HepG2 (cell line): ENCODE results near the gene OR4C3. TPM values are rescaled to one million over a fixed set of nuclear protein-coding genes. Genes with fewer than 3 reads are reported as not detected.

Experiments
- CHD4 ChIP-seq: fragments of 200-600 bp; sonication (generic); IDR thresholded peaks from 2 replicates; pipeline ENCODE4 v1.7.0; 2017; ENCODE audit warnings: mild to moderate bottlenecking, low read length, borderline replicate concordance
- MED13 ChIP-seq: sonication (generic); formaldehyde crosslinking; IDR thresholded peaks from 2 replicates; pipeline ENCODE4 v1.5.0; 2020; ENCODE audit warnings: missing genetic modification reagents
- PHF8 ChIP-seq: sonication (generic); formaldehyde crosslinking; IDR thresholded peaks from 2 replicates; pipeline ENCODE4 v1.5.0; 2020; ENCODE audit warnings: missing genetic modification reagents
- SAFB2 ChIP-seq: sonication (generic); formaldehyde crosslinking; IDR thresholded peaks from 2 replicates; pipeline ENCODE4 v1.5.1; 2020; ENCODE audit warnings: missing genetic modification reagents, low read depth, mild to moderate bottlenecking, borderline replicate concordance
- polyA plus RNA-seq, 8 experiments: library from polyadenylated mRNA; depleted of rRNA in 3 of 8; stranded (reverse) in 7 of 8; unstranded in 1 of 8; fragments of >200 nt; fragmentation: Illumina TruSeq in 4 of 8; extraction: Trizol in 4 of 8; gene quantifications; 2 replicates each; pipeline versions ENCODE4 v1.2.1 to v1.2.3, GENCODE V29; 2011 to 2016; ENCODE audit warnings: low read depth in 4 of 8, missing spikeins in 1 of 8, mixed read lengths in 1 of 8; ENCODE audit not compliant: insufficient read depth in 1 of 8
- total RNA-seq, 5 experiments: library from RNA; depleted of rRNA; stranded (reverse); fragments of >200 nt; fragmentation: Illumina TruSeq; extraction: Trizol; gene quantifications; 2 replicates each; pipeline ENCODE4 v1.2.3, GENCODE V29; 2016; ENCODE audit warnings: low read depth in 1 of 5

Gene OR4C3
- total and polyA plus RNA-seq, 2 of the 13 experiments (the other 11 are each of a cell fraction or from before 2014, with no cell fraction given) = not detected

DNA sequence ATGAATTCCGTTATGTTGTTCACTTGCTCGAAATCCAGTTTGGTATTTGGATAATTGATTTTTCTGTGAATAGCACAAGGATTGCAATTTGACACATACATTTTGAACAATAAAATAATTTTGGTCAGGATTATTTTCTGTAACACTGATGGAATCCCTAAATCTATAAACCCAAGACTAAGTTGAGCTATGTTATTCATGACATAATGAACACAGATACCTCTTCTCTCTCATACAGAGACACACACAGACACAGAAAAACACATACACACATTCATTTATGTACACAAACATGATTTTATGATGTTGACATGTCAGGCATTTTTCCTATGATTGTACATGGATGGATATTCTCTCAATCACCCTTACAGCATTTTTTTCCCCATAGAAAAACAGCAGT is 41.6 kb downstream of the OR4C3 start, which contains the start of gene OR4C5 (continued):
- TF ChIP-seq CHD4 (no peak), PHF8 (CRISPR knock-in tag) (no peak), MED13 (CRISPR knock-in tag) (no peak), SAFB2 (CRISPR knock-in tag) (no peak)

Other genes with a start within 250 kb of the OR4C3 start
- gene OR4B1, start 108.1 kb upstream of the OR4C3 start, total RNA-seq (2016; rRNA removed; fragmentation: Illumina TruSeq; extraction: Trizol) = not detected in 2 replicates
- gene OR4B1, start 108.1 kb upstream of the OR4C3 start, polyA plus RNA-seq (2011; rRNA removed) = not detected in 2 replicates
- not detected in 2 replicates for gene OR4X2, start 79.8 kb upstream of the OR4C3 start, total RNA-seq (2016; rRNA removed; fragmentation: Illumina TruSeq; extraction: Trizol)
- not detected in 2 replicates for gene OR4X2, start 79.8 kb upstream of the OR4C3 start, polyA plus RNA-seq (2011; rRNA removed)
- gene OR4X1, start 61.1 kb upstream of the OR4C3 start, total RNA-seq (2016; rRNA removed; fragmentation: Illumina TruSeq; extraction: Trizol) = not detected in 2 replicates
- gene OR4X1, start 61.1 kb upstream of the OR4C3 start, polyA plus RNA-seq (2011; rRNA removed) = not detected in 2 replicates
- not detected in 2 replicates for gene OR4S1, start 18.7 kb upstream of the OR4C3 start, total RNA-seq (2016; rRNA removed; fragmentation: Illumina TruSeq; extraction: Trizol)
- gene OR4S1, start 18.7 kb upstream of the OR4C3 start, polyA plus RNA-seq (2011; rRNA removed) = not detected in 2 replicates
- not detected in 2 replicates for gene OR4C5, start 41.5 kb downstream of the OR4C3 start, total RNA-seq (2016; rRNA removed; fragmentation: Illumina TruSeq; extraction: Trizol)
- gene OR4C5, start 41.5 kb downstream of the OR4C3 start, polyA plus RNA-seq (2011; rRNA removed) = not detected in 2 replicates
- not detected in 2 replicates for gene OR4A47, start 163.9 kb downstream of the OR4C3 start, total RNA-seq (2016; rRNA removed; fragmentation: Illumina TruSeq; extraction: Trizol)
- gene OR4A47, start 163.9 kb downstream of the OR4C3 start, polyA plus RNA-seq (2011; rRNA removed) = not detected in 2 replicates